GM12874 (cell line): ENCODE measurements around the gene RBM46.
A peak's percentile ranks its signal among the peaks of the same experiment; 100 is the strongest.

Experiments used
- CTCF ChIP-seq: IDR thresholded peaks from 2 replicates; pipeline ENCODE4 v1.5.1; 2011; ENCODE audit warnings: low read depth, mild to moderate bottlenecking, control low read depth, low read length, moderate library complexity; ENCODE audit not compliant: insufficient read depth

The RBM46 gene

GRCh38 chr4:154779362-154779947, 1.6 kb upstream of the RBM46 start:
- TF ChIP-seq CTCF, result no peak

- TF ChIP-seq CTCF, result no peak
Observed at GRCh38 chr4:154781983-154782293, 866 bp downstream of the RBM46 start.

- peak; percentile 33; the same call in 1 of the 2 replicates for TF ChIP-seq CTCF
Observed at GRCh38 chr4:154807042-154807630, 26.1 kb downstream of the RBM46 start.

DNA sequence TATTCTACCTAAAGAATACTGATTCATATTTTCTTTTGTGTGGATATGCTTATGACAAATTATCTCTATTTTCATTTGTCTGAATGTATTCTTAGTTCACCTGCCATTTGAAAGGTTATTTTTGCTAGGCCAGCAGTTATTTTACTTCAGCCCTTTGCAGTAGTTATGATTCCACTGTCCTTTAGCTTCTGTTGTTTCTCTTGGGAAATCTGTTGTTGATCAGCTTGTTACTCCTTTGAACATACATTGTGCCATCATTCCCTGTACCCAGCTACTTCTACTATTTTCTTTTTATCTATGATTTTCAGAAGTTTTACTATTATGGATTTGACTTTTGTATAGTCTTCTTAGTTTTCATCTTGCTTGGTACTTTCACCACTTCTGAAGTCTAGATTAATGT, 37.2 kb downstream of the RBM46 start:
- no peak for TF ChIP-seq CTCF

DNA sequence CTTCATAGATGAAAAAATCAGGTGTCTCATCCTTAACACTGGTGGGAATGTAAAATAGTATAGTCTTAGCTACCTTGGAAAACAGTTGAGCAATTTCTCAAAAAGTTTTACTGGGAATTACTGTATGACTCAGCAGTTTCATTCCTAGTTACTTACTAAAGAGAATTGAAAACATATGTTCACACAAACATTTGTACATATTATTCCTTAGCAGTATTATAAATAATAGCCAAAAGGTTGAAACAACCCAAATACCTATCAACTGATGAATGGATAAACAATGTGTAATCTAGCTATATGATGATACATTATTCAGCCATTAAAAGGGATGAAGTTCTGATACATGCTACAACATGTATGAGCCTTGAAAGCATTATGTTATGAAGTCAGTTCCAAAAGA, 41.7 kb downstream of the RBM46 start:
- TF ChIP-seq CTCF, result no peak

- TF ChIP-seq CTCF, result no peak
Observed at GRCh38 chr4:154836030-154836429, 55.0 kb downstream of the RBM46 start.

DNA sequence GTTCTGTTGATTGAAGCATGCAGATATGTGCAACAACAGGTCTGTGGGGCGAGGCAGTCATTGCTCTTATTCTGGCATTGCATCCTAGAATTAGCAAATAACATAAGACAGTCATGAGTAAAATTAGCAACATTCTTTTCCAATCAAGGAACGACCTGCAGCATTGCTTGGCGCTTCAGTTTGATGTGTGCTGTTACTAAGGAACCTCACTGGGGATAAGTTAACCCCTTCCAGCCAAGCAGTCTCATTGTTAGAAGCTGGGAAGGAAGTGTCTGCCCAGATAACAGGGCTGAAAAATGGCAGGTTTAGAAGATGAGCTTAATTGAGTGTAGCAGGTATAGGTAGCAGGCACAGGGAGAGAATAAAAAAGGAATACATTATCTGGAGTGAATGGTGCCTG, 55.4 kb downstream of the RBM46 start:
- TF ChIP-seq CTCF, result no peak

DNA sequence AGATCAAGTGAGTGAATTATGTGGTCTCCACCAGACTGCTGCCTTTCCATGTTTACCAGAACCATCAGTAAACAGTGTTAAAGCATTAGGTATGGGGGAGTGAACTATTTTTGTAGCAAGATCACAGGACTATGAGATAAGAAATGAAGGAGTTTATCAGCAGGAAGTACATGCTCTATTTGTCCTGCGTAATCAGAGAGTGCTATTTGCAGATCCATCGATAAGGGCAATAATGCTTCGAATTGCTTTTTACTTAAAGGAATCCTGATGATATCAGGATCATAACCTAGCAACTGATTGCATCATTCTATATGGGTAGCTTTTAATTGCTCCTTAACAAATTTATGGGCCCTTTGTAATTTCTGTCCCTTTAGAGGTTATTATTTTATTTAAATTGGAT, 57.1 kb downstream of the RBM46 start:
- no peak for TF ChIP-seq CTCF
